ENCODE measurements around the gene RGS6. TPM values are rescaled to one million over a fixed set of nuclear protein-coding genes. Genes with fewer than 3 reads are reported as not detected.
A peak's percentile ranks its signal among the peaks of the same experiment; 100 is the strongest.

RGS6 gene
- total and polyA plus RNA-seq, 8 donors, result 0.12 to 4.1 (median 2.8) TPM

GRCh38 chr14:72600551-72601330 is 668.5 kb downstream of the RGS6 start:
- ATAC-seq (no peak), DNase-seq (peak in 1 of 4 donors; percentile 43)
- intact Hi-C loops (cut with DNase I), result no loop called here
- H3K27ac ChIP-seq, result no peak overlapping the region
- H3K4me1 ChIP-seq, result no peaks in the 10 kb centered on the region
- H3K9me3 ChIP-seq, result no peaks in the 10 kb centered on the region
- H3K36me3 ChIP-seq, result no peaks in the 10 kb centered on the region
- TF ChIP-seq CTCF (IDR thresholded peaks at IDR 0.05), result no peak
- peaks cover 0 to 40% of the 10 kb centered on the region in 2 donors for H3K27me3 ChIP-seq
- H3K4me3 ChIP-seq, result no peak overlapping the region

- Histone ChIP-seq H3K9me3 (no peaks in the 10 kb centered on the region), H3K27ac (no peak overlapping the region), H3K4me3 (no peak overlapping the region), H3K4me1 (no peaks in the 10 kb centered on the region), H3K27me3 (peaks cover 0 to 23% of the 10 kb centered on the region in 2 donors), H3K36me3 (no peaks in the 10 kb centered on the region)
- intact Hi-C loops (cut with DNase I), result no loop called here
- DNase-seq, result no peak
- TF ChIP-seq CTCF (IDR thresholded peaks at IDR 0.05), result no peak
- no peak for ATAC-seq
These were observed 671.4 kb downstream of the RGS6 start for GRCh38 chr14:72603639-72604038.

- Histone ChIP-seq H3K4me3 (no peak overlapping the region), H3K4me1 (no peaks in the 10 kb centered on the region), H3K27me3 (peaks cover 0 to 18% of the 10 kb centered on the region in 2 donors), H3K27ac (no peak overlapping the region), H3K9me3 (no peaks in the 10 kb centered on the region), H3K36me3 (no peaks in the 10 kb centered on the region)
- ATAC-seq (no peak), DNase-seq (no peak)
- TF ChIP-seq CTCF (IDR thresholded peaks at IDR 0.05), result no peak
- intact Hi-C loops (cut with DNase I), result no loop called here
These were observed 671.9 kb downstream of the RGS6 start for GRCh38 chr14:72604133-72604532.

- H3K9me3 ChIP-seq, result no peaks in the 10 kb centered on the region
- no peaks in the 10 kb centered on the region for H3K36me3 ChIP-seq
- no peak for TF ChIP-seq CTCF (IDR thresholded peaks at IDR 0.05)
- DNase-seq, result no peak
- H3K4me3 ChIP-seq, result no peak overlapping the region
- H3K27me3 ChIP-seq, result peaks cover 0 to 9% of the 10 kb centered on the region in 2 donors
- H3K4me1 ChIP-seq, result no peaks in the 10 kb centered on the region
- intact Hi-C loops (cut with DNase I), result no loop called here
- H3K27ac ChIP-seq, result no peak overlapping the region
- ATAC-seq, result no peak
These were observed 673.1 kb downstream of the RGS6 start for GRCh38 chr14:72605096-72605920.

- ATAC-seq (no peak), DNase-seq (no peak)
- intact Hi-C loops (cut with DNase I), result no loop called here
- H3K27ac ChIP-seq, result no peak overlapping the region
- H3K27me3 ChIP-seq, result peaks cover 0 to 6% of the 10 kb centered on the region in 2 donors
- H3K4me3 ChIP-seq, result no peak overlapping the region
- no peaks in the 10 kb centered on the region for H3K4me1 ChIP-seq
- TF ChIP-seq CTCF (IDR thresholded peaks at IDR 0.05), result no peak
- H3K9me3 ChIP-seq, result no peaks in the 10 kb centered on the region
- H3K36me3 ChIP-seq, result no peaks in the 10 kb centered on the region
These were observed 673.6 kb downstream of the RGS6 start for GRCh38 chr14:72605921-72606220.

All from left lung (tissue), 10 donors.